H1 (cell line): ENCODE results near the gene KCNH5. TPM values are rescaled to one million over a fixed set of nuclear protein-coding genes. Genes with fewer than 3 reads are reported as not detected.

Experiments
- polyA plus RNA-seq, 7 experiments: library from polyadenylated mRNA; depleted of rRNA in 3 of 7; stranded (reverse) in 5 of 7; unstranded in 2 of 7; fragments of >200 nt in 5 of 7; fragments of 200-250 nt in 2 of 7; gene quantifications; 1 replicate in 5 of 7; 2 replicates in 1 of 7; 4 replicates in 1 of 7; pipeline versions ENCODE4 v1.2.1 to v1.2.3, GENCODE V29; 2011 to 2013; ENCODE audit warnings: missing spikeins in 2 of 7, mixed read lengths in 2 of 7
- total RNA-seq: library from RNA; stranded (reverse); fragmentation: NEBNext Ultra II Directional; extraction: Animal tissue kit (Norgen Biotek cat#: 25700); gene quantifications from 2 replicates; pipeline ENCODE4 v1.2.1, GENCODE V29; 2021

KCNH5 gene
- total and polyA plus RNA-seq, 2 of the 8 experiments (the other 6 are each of a cell fraction or from before 2014, with no cell fraction given), result 0.24 to 0.50 TPM

Other genes with a start within 250 kb of the KCNH5 start
- gene RHOJ, start 159.0 kb upstream of the KCNH5 start, total RNA-seq, result not detected in 2 replicates
- 0.11 and 0.31 TPM in 2 replicates for gene RHOJ, start 159.0 kb upstream of the KCNH5 start, polyA plus RNA-seq (2011; rRNA removed)